ENCODE results near the gene GRM8.

GRM8 gene

GRCh38 chr7:127252778-127253280 lies at the start of gene GRM8:
Gene GRM8 (minus strand): TSS chr7:127252941.
- DNase-seq (ENCODE audit: low read depth) = no peak

- DNase-seq (ENCODE audit: low read depth) = no peak
Measured at GRCh38 chr7:127290801-127291361, 38.1 kb upstream of the GRM8 start.

- DNase-seq (ENCODE audit: low read depth) = no peak
Measured at GRCh38 chr7:127290116-127290655, 37.4 kb upstream of the GRM8 start.

GRCh38 chr7:127287133-127287532 lies 34.4 kb upstream of the GRM8 start:
- DNase-seq (ENCODE audit: low read depth) = no peak

- no peak for DNase-seq (ENCODE audit: low read depth)
Measured at GRCh38 chr7:127270093-127270492, 17.4 kb upstream of the GRM8 start.

- DNase-seq (ENCODE audit: low read depth) = no peak
Measured at GRCh38 chr7:127266047-127266446, 13.3 kb upstream of the GRM8 start.

GRCh38 chr7:127264219-127264618 lies 11.5 kb upstream of the GRM8 start:
- no peak for DNase-seq (ENCODE audit: low read depth)

- DNase-seq (ENCODE audit: low read depth) = no peak
Measured at GRCh38 chr7:127258111-127258510, 5.4 kb upstream of the GRM8 start.

GRCh38 chr7:127257086-127257485 lies 4.3 kb upstream of the GRM8 start:
- DNase-seq (ENCODE audit: low read depth) = no peak

- DNase-seq (ENCODE audit: low read depth) = no peak
Measured at GRCh38 chr7:127256041-127256725, 3.4 kb upstream of the GRM8 start.

GRCh38 chr7:127254163-127254684 lies 1.5 kb upstream of the GRM8 start:
- no peak for DNase-seq (ENCODE audit: low read depth)

- peak; percentile 41 for DNase-seq (ENCODE audit: low read depth)
Measured at GRCh38 chr7:127253281-127254162, 781 bp upstream of the GRM8 start.

- DNase-seq (ENCODE audit: low read depth) = no peak
Measured at GRCh38 chr7:127252377-127252713, 396 bp downstream of the GRM8 start.

- peak; percentile 5 for DNase-seq (ENCODE audit: low read depth)
Measured at GRCh38 chr7:127251465-127252376, 1.0 kb downstream of the GRM8 start.

- DNase-seq (ENCODE audit: low read depth) = no peak
Measured at GRCh38 chr7:127251036-127251464, 1.7 kb downstream of the GRM8 start.

GRCh38 chr7:127250312-127251035 lies 2.3 kb downstream of the GRM8 start:
- DNase-seq (ENCODE audit: low read depth) = no peak

GRCh38 chr7:127245607-127246006 lies 7.1 kb downstream of the GRM8 start:
- DNase-seq (ENCODE audit: low read depth) = no peak

GRCh38 chr7:127245002-127245401 lies 7.7 kb downstream of the GRM8 start:
- DNase-seq (ENCODE audit: low read depth) = no peak

- no peak for DNase-seq (ENCODE audit: low read depth)
Measured at GRCh38 chr7:127239814-127240213, 12.9 kb downstream of the GRM8 start.

GRCh38 chr7:127233630-127234029 lies 19.1 kb downstream of the GRM8 start:
- DNase-seq (ENCODE audit: low read depth) = no peak

- DNase-seq (ENCODE audit: low read depth) = no peak
Measured at GRCh38 chr7:127231415-127231814, 21.3 kb downstream of the GRM8 start.
